ENCODE data around the gene RPS19. TPM values are rescaled to one million over a fixed set of nuclear protein-coding genes. Genes with fewer than 3 reads are reported as not detected.

RPS19 gene
- total RNA-seq, 2 donors from 2014 or later = 108 to 415 TPM

GRCh38 chr19:41876847-41877832 is 17.1 kb downstream of the RPS19 start, which contains the start of gene CD79A:
Gene CD79A, plus strand, starts transcription at chr19:41877279. Its CDS starts 26 bp downstream, at chr19:41877305.
- DNase-seq (ENCODE audit: low spot score) = no peak
- no peaks in the 10 kb centered on the region for H3K27me3 ChIP-seq
- no peaks in the 10 kb centered on the region for H3K9me3 ChIP-seq
- peaks cover 4% of the 10 kb centered on the region for H3K36me3 ChIP-seq
- no peaks in the 10 kb centered on the region for H3K4me1 ChIP-seq
- no peak for TF ChIP-seq CTCF (IDR thresholded peaks at IDR 0.05)
- H3K4me3 ChIP-seq = no peak within 1 kb of the TSS
- H3K27ac ChIP-seq = no peak within 1 kb of the TSS

- Histone ChIP-seq H3K4me1 (peaks cover 0 to 5% of the 10 kb centered on the region in 2 donors), H3K4me3 (no peak overlapping the region), H3K36me3 (no peaks in the 10 kb centered on the region), H3K9me3 (no peaks in the 10 kb centered on the region), H3K27ac (no peak overlapping the region), H3K27me3 (no peaks in the 10 kb centered on the region)
- no peak for DNase-seq (ENCODE audit: low spot score)
- TF ChIP-seq CTCF (IDR thresholded peaks at IDR 0.05) = no peak
Observed at GRCh38 chr19:41877916-41878905, 18.2 kb downstream of the RPS19 start.

DNA sequence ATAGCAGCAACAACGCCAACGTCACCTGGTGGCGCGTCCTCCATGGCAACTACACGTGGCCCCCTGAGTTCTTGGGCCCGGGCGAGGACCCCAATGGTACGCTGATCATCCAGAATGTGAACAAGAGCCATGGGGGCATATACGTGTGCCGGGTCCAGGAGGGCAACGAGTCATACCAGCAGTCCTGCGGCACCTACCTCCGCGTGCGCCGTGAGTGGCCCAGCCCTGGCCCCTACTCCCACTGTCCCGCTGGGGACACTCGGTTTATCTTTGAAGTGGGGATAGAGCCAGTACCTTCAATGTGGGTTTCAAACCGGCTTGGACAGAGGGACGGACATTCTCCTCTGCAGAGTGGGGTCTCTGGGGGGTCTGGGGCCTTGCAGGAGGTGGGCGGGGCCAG is 19.0 kb downstream of the RPS19 start:
- Histone ChIP-seq H3K27ac (no peak overlapping the region), H3K36me3 (no peaks in the 10 kb centered on the region), H3K4me3 (no peak overlapping the region), H3K4me1 (peaks cover 0 to 5% of the 10 kb centered on the region in 2 donors), H3K9me3 (no peaks in the 10 kb centered on the region), H3K27me3 (no peaks in the 10 kb centered on the region)
- no peak for TF ChIP-seq CTCF (IDR thresholded peaks at IDR 0.05)
- no peak for DNase-seq (ENCODE audit: low spot score)

DNA sequence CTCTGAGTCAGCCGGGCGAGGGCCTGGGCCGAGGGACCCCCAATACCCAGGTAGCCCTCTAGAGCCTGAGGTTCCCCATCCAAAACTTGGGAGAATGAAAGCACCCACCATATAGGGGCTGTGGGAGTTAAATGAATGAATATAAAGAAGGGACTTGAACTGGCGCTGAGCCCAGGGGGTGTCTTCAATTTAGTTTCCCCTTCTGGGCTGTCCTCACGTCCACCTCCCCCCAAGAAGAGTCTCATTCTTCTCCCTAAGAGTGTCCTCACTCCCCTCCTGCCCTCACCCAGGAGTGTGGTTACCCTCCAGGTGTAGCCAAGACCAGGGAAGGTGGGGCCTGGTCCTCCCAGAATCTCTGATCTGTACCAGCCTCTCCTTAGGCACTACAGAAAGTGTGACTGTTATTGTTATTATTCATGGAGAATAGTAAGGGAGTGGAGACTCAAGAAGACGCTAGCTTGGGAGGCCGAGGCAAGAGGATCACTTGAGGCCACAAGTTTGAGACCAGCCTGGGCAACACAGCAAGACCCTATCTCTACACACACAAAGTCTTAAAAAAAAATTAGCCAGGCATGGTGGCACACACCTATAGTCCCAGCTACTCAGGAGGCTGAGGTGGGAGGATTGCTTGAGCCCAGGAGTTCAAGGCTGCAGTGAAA is 19.7 kb downstream of the RPS19 start:
- H3K9me3 ChIP-seq = no peaks in the 10 kb centered on the region
- no peak overlapping the region for H3K27ac ChIP-seq
- no peak for TF ChIP-seq CTCF (IDR thresholded peaks at IDR 0.05)
- no peak overlapping the region for H3K4me3 ChIP-seq
- H3K27me3 ChIP-seq = no peaks in the 10 kb centered on the region
- no peak for DNase-seq (ENCODE audit: low spot score)
- H3K36me3 ChIP-seq = no peaks in the 10 kb centered on the region
- peaks cover 0 to 9% of the 10 kb centered on the region in 2 donors for H3K4me1 ChIP-seq

- H3K27me3 ChIP-seq = no peaks in the 10 kb centered on the region
- no peak overlapping the region for H3K4me3 ChIP-seq
- no peaks in the 10 kb centered on the region for H3K36me3 ChIP-seq
- no peak for DNase-seq (ENCODE audit: low spot score)
- peaks cover 0 to 15% of the 10 kb centered on the region in 2 donors for H3K4me1 ChIP-seq
- no peak for TF ChIP-seq CTCF (IDR thresholded peaks at IDR 0.05)
- no peak overlapping the region for H3K27ac ChIP-seq
- H3K9me3 ChIP-seq = no peaks in the 10 kb centered on the region
Observed at GRCh38 chr19:41880329-41880708, 20.3 kb downstream of the RPS19 start.

All from right atrium auricular region (tissue), 2 donors.